ENCODE data around the gene MZB1. TPM values are rescaled to one million over a fixed set of nuclear protein-coding genes. Genes with fewer than 3 reads are reported as not detected.

Gene MZB1
- total and polyA plus RNA-seq, 2 of the 13 experiments (the other 11 are each of a cell fraction or from before 2014, with no cell fraction given) = 0.31 to 0.40 TPM

DNA sequence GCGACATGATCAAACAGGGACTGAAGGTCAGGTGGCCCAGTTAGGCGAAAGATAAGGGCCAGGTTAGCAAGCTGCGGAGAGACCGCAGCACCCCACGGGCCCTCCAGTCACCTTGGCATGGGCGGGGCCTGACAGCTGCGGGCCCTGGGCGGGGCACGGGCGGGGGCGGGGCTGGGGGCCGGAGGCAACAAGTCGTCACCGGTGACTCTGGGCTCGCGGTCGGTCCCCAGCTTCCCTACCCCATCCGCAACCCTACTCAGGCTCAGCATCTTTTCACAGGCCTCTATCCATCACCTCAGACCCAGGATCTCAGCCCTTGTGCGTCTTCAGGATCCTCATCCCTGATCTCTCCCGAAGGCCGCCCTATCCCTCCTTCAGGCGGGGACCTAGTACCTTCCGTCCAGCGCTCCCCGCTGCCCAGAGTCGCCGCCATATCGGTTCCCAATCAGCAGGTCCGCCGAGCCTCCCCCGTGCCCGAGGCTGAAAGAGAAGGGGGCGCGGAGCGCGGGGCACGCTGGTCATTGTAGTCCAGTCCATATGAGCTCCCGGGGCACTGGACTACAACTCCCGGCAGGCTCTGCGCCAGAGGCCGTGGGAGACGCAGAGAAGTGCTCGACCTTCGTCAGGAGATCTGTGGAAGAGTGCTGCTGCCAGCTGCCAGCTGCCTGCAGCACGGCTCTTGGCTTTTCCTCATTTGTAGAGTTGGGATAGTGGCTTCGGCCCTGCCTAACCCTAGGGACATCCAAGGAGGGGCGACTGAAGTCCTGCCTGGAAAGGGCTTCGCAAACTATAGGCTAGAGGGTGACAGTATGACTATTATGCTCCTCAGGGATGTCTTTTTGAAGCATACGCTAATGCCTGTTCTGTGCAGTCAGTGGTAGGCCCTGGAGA, 49.5 kb upstream of the MZB1 start, which contains the start of gene DNAJC18 (continued):
- TF ChIP-seq SP4 (CRISPR knock-in tag; IDR thresholded peaks at IDR 0.05) (peak; percentile 62), SAP130 (CRISPR knock-in tag; IDR thresholded peaks at IDR 0.05; ENCODE audit: low read depth) (peak; percentile 81), ZFP37 (CRISPR knock-in tag; IDR thresholded peaks at IDR 0.05; ENCODE audit: borderline replicate concordance) (peak; percentile 25; the same call in 1 of the 2 replicates), SIN3B (IDR thresholded peaks at IDR 0.05; ENCODE audit: low read length) (no peak), RORA (CRISPR knock-in tag; IDR thresholded peaks at IDR 0.05) (no peak), BORCS8-MEF2B (CRISPR knock-in tag; IDR thresholded peaks at IDR 0.05) (no peak; the same call in none of the 2 replicates), MIXL1 (CRISPR knock-in tag; IDR thresholded peaks at IDR 0.05) (no peak), STAG1 (CRISPR knock-in tag; IDR thresholded peaks at IDR 0.05) (no peak), RBM39 (IDR thresholded peaks at IDR 0.05; ENCODE audit: low read depth, low read length, poor library complexity, severe bottlenecking) (peak; percentile 41), ZEB1 (IDR thresholded peaks at IDR 0.05; ENCODE audit: insufficient replicate concordance, low read depth) (peak; percentile 11), ZFX (CRISPR knock-in tag; IDR thresholded peaks at IDR 0.05; ENCODE audit: low read depth) (peak; percentile 78), KMT2A (CRISPR knock-in tag; IDR thresholded peaks at IDR 0.05) (no peak), ZNF12 (CRISPR knock-in tag; IDR thresholded peaks at IDR 0.05) (no peak), ZNF562 (CRISPR knock-in tag; IDR thresholded peaks at IDR 0.05; ENCODE audit: borderline replicate concordance) (no peak), JUN (CRISPR knock-in tag; IDR thresholded peaks at IDR 0.05) (no peak), SPEN (CRISPR knock-in tag; IDR thresholded peaks at IDR 0.05; ENCODE audit: low read depth) (peak; percentile 79)
- TF ChIP-seq, protein P1, sequence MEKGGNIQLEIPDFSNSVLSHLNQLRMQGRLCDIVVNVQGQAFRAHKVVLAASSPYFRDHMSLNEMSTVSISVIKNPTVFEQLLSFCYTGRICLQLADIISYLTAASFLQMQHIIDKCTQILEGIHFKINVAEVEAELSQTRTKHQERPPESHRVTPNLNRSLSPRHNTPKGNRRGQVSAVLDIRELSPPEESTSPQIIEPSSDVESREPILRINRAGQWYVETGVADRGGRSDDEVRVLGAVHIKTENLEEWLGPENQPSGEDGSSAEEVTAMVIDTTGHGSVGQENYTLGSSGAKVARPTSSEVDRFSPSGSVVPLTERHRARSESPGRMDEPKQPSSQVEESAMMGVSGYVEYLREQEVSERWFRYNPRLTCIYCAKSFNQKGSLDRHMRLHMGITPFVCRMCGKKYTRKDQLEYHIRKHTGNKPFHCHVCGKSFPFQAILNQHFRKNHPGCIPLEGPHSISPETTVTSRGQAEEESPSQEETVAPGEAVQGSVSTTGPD (CRISPR knock-in tag; IDR thresholded peaks at IDR 0.05) = no peak
- TF ChIP-seq, protein P2, sequence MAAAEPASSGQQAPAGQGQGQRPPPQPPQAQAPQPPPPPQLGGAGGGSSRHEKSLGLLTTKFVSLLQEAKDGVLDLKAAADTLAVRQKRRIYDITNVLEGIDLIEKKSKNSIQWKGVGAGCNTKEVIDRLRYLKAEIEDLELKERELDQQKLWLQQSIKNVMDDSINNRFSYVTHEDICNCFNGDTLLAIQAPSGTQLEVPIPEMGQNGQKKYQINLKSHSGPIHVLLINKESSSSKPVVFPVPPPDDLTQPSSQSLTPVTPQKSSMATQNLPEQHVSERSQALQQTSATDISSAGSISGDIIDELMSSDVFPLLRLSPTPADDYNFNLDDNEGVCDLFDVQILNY (CRISPR knock-in tag; conservative IDR thresholded peaks at IDR 0.05) = no peak
- TF ChIP-seq, protein P3, sequence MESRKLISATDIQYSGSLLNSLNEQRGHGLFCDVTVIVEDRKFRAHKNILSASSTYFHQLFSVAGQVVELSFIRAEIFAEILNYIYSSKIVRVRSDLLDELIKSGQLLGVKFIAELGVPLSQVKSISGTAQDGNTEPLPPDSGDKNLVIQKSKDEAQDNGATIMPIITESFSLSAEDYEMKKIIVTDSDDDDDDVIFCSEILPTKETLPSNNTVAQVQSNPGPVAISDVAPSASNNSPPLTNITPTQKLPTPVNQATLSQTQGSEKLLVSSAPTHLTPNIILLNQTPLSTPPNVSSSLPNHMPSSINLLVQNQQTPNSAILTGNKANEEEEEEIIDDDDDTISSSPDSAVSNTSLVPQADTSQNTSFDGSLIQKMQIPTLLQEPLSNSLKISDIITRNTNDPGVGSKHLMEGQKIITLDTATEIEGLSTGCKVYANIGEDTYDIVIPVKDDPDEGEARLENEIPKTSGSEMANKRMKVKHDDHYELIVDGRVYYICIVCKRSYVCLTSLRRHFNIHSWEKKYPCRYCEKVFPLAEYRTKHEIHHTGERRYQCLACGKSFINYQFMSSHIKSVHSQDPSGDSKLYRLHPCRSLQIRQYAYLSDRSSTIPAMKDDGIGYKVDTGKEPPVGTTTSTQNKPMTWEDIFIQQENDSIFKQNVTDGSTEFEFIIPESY (CRISPR knock-in tag; IDR thresholded peaks at IDR 0.05) = 0 out of 2 replicates have a peak, but pooled peaks have one; percentile 29
- TF ChIP-seq, protein P4, sequence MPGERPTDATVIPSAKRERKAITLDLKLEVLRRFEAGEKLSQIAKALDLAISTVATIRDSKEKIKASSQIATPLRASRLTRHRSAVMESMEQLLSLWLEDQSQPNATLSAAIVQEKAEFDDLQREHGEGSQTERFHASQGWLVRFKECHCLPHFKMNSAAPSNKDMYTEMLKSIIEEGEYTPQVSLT (CRISPR knock-in tag; IDR thresholded peaks at IDR 0.05; ENCODE audit: borderline replicate concordance, low read depth) = no peak
- TF ChIP-seq, protein P5, sequence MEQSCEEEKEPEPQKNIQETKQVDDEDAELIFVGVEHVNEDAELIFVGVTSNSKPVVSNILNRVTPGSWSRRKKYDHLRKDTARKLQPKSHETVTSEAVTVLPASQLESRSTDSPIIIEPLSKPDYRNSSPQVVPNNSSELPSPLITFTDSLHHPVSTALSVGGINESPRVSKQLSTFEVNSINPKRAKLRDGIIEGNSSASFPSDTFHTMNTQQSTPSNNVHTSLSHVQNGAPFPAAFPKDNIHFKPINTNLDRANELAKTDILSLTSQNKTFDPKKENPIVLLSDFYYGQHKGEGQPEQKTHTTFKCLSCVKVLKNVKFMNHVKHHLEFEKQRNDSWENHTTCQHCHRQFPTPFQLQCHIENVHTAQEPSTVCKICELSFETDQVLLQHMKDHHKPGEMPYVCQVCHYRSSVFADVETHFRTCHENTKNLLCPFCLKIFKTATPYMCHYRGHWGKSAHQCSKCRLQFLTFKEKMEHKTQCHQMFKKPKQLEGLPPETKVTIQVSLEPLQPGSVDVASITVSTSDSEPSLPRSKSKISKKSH (CRISPR knock-in tag; IDR thresholded peaks at IDR 0.05; ENCODE audit: borderline replicate concordance) = no peak; the same call in 1 of the 2 replicates
